Gastroesophageal sphincter (tissue), 3 donors: ENCODE data around the gene DUS3L.

Experiments used
- EP300 ChIP-seq: sonication (generic); formaldehyde crosslinking; IDR thresholded peaks from one replicate; pipeline ENCODE4 v1.6.1; 2017; ENCODE audit warnings: antibody characterized with exemption, mild to moderate bottlenecking
- POLR2AphosphoS5 ChIP-seq: sonication (generic); formaldehyde crosslinking; IDR thresholded peaks from one replicate; pipeline ENCODE4 v1.6.1; 2017; ENCODE audit warnings: antibody characterized with exemption
- TF ChIP-seq, protein P1 (sequence below), 4 experiments: fragments of 200-600 bp in 2 of 4; fragments of 450-650 bp in 2 of 4; sonication (generic) in 1 of 4; IDR thresholded peaks; one replicate each; pipeline ENCODE4 v1.5.1; 2017 to 2019; ENCODE audit warnings: antibody characterized with exemption in 4 of 4, mild to moderate bottlenecking in 2 of 4, moderate library complexity in 2 of 4

DNA sequence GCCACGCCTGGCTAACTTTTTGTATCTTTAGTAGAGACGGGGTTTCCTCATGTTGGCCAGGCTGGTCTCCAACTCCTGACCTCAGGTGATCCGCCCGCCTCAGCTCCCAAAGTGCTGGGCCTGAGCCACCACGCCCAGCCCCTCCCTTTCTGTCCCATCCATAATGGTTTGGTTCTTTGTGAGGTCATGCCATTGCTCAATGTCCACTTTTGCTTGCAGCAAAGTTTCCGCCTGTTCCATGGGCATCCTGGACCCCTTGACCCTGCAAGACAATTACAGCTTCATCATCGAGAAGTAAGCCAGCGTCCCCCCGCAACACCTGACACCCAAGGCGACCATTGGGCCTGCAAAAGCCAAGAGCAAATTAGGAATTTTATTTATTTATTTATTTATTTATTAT lies 23.0 kb downstream of the DUS3L start:
- TF ChIP-seq, protein P1, sequence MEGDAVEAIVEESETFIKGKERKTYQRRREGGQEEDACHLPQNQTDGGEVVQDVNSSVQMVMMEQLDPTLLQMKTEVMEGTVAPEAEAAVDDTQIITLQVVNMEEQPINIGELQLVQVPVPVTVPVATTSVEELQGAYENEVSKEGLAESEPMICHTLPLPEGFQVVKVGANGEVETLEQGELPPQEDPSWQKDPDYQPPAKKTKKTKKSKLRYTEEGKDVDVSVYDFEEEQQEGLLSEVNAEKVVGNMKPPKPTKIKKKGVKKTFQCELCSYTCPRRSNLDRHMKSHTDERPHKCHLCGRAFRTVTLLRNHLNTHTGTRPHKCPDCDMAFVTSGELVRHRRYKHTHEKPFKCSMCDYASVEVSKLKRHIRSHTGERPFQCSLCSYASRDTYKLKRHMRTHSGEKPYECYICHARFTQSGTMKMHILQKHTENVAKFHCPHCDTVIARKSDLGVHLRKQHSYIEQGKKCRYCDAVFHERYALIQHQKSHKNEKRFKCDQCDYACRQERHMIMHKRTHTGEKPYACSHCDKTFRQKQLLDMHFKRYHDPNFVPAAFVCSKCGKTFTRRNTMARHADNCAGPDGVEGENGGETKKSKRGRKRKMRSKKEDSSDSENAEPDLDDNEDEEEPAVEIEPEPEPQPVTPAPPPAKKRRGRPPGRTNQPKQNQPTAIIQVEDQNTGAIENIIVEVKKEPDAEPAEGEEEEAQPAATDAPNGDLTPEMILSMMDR (IDR thresholded peaks at IDR 0.05): no peak
- TF ChIP-seq POLR2AphosphoS5 (no peak), EP300 (no peak)
